Activated naive CD4-positive, alpha-beta T cell treated with anti-CD3 and anti-CD28 coated beads, Interleukin-2, amount 50 U/mL, for 24 hours (primary cell): ENCODE data around the gene COPS3.
"Not testable (repeated sequence)": the region's sequence is repeated elsewhere in the genome, so short reads cannot be mapped to it uniquely, and the experiment has no call there.

Source experiments
- H3K27ac Mint-ChIP-seq: one replicate; pipeline ENCODE4 v1.8.0; 2021; ENCODE audit warnings: mild to moderate bottlenecking, mixed read lengths
- H3K27me3 Mint-ChIP-seq: one replicate; pipeline ENCODE4 v1.8.0; 2021; ENCODE audit warnings: mixed read lengths
- H3K36me3 Mint-ChIP-seq: one replicate; pipeline ENCODE4 v1.8.0; 2021; ENCODE audit warnings: mixed read lengths
- H3K4me1 Mint-ChIP-seq: one replicate; pipeline ENCODE4 v1.8.0; 2021; ENCODE audit warnings: mixed read lengths
- H3K4me3 Mint-ChIP-seq: one replicate; pipeline ENCODE4 v1.8.0; 2021; ENCODE audit warnings: mild to moderate bottlenecking, mixed read lengths
- H3K9me3 Mint-ChIP-seq: one replicate; pipeline ENCODE4 v1.8.0; 2021; ENCODE audit warnings: mixed read lengths

The COPS3 gene

GRCh38 chr17:17269926-17270773 is 10.9 kb downstream of the COPS3 start:
- Mint-ChIP-seq H3K36me3 (peaks cover 12% of the 10 kb centered on the region), H3K27me3 (no peaks in the 10 kb centered on the region), H3K27ac (peak overlapping the region; percentile 43), H3K4me3 (no peak overlapping the region), H3K9me3 (no peaks in the 10 kb centered on the region), H3K4me1 (peaks cover 10% of the 10 kb centered on the region)

- H3K27me3 Mint-ChIP-seq = no peaks in the 10 kb centered on the region
- peaks cover 3% of the 10 kb centered on the region for H3K4me1 Mint-ChIP-seq
- no peak overlapping the region for H3K4me3 Mint-ChIP-seq
- no peak overlapping the region for H3K27ac Mint-ChIP-seq
- H3K9me3 Mint-ChIP-seq = no peaks in the 10 kb centered on the region
- H3K36me3 Mint-ChIP-seq = peaks cover 14% of the 10 kb centered on the region
Measured at GRCh38 chr17:17264430-17264829, 16.6 kb downstream of the COPS3 start.

- Mint-ChIP-seq H3K27ac (peak overlapping the region; percentile 66), H3K4me1 (no peaks in the 10 kb centered on the region), H3K9me3 (no peaks in the 10 kb centered on the region), H3K4me3 (no peak overlapping the region), H3K36me3 (peaks cover 20% of the 10 kb centered on the region), H3K27me3 (no peaks in the 10 kb centered on the region)
Measured at GRCh38 chr17:17258998-17259397, 22.0 kb downstream of the COPS3 start.

GRCh38 chr17:17258011-17258410 is 23.0 kb downstream of the COPS3 start:
- H3K27me3 Mint-ChIP-seq = no peaks in the 10 kb centered on the region
- H3K9me3 Mint-ChIP-seq = no peaks in the 10 kb centered on the region
- H3K27ac Mint-ChIP-seq = no peak overlapping the region
- no peak overlapping the region for H3K4me3 Mint-ChIP-seq
- H3K4me1 Mint-ChIP-seq = no peaks in the 10 kb centered on the region
- peaks cover 17% of the 10 kb centered on the region for H3K36me3 Mint-ChIP-seq

- no peak overlapping the region for H3K4me3 Mint-ChIP-seq
- H3K9me3 Mint-ChIP-seq = no peaks in the 10 kb centered on the region
- H3K36me3 Mint-ChIP-seq = peaks cover 20% of the 10 kb centered on the region
- no peak overlapping the region for H3K27ac Mint-ChIP-seq
- no peaks in the 10 kb centered on the region for H3K27me3 Mint-ChIP-seq
- no peaks in the 10 kb centered on the region for H3K4me1 Mint-ChIP-seq
Measured at GRCh38 chr17:17256316-17256715, 24.7 kb downstream of the COPS3 start.

- H3K4me1 Mint-ChIP-seq, H3K9me3 Mint-ChIP-seq, H3K27ac Mint-ChIP-seq, H3K27me3 Mint-ChIP-seq, H3K4me3 Mint-ChIP-seq: not testable (repeated sequence)
- peaks cover 20% of the 10 kb centered on the region for H3K36me3 Mint-ChIP-seq
Measured at GRCh38 chr17:17255689-17256088, 25.4 kb downstream of the COPS3 start.

- Mint-ChIP-seq H3K27ac (no peak overlapping the region), H3K36me3 (peaks cover 14% of the 10 kb centered on the region), H3K9me3 (no peaks in the 10 kb centered on the region), H3K27me3 (no peaks in the 10 kb centered on the region), H3K4me3 (no peak overlapping the region), H3K4me1 (no peaks in the 10 kb centered on the region)
Measured at GRCh38 chr17:17254036-17254435, 27.0 kb downstream of the COPS3 start.

GRCh38 chr17:17253406-17253805 is 27.6 kb downstream of the COPS3 start:
- H3K36me3 Mint-ChIP-seq = peaks cover 12% of the 10 kb centered on the region
- H3K4me3 Mint-ChIP-seq = no peak overlapping the region
- no peaks in the 10 kb centered on the region for H3K27me3 Mint-ChIP-seq
- H3K4me1 Mint-ChIP-seq = no peaks in the 10 kb centered on the region
- H3K9me3 Mint-ChIP-seq = no peaks in the 10 kb centered on the region
- H3K27ac Mint-ChIP-seq = no peak overlapping the region

- Mint-ChIP-seq H3K9me3 (no peaks in the 10 kb centered on the region), H3K36me3 (peaks cover 11% of the 10 kb centered on the region), H3K4me3 (no peak overlapping the region), H3K27me3 (no peaks in the 10 kb centered on the region), H3K27ac (no peak overlapping the region), H3K4me1 (no peaks in the 10 kb centered on the region)
Measured at GRCh38 chr17:17252149-17252661, 28.8 kb downstream of the COPS3 start.

- no peak overlapping the region for H3K4me3 Mint-ChIP-seq
- H3K27ac Mint-ChIP-seq = no peak overlapping the region
- H3K4me1 Mint-ChIP-seq = no peaks in the 10 kb centered on the region
- peaks cover 5% of the 10 kb centered on the region for H3K36me3 Mint-ChIP-seq
- H3K27me3 Mint-ChIP-seq = no peaks in the 10 kb centered on the region
- no peaks in the 10 kb centered on the region for H3K9me3 Mint-ChIP-seq
Measured at GRCh38 chr17:17246879-17247278, 34.2 kb downstream of the COPS3 start.

GRCh38 chr17:17243163-17243562 is 37.9 kb downstream of the COPS3 start:
- Mint-ChIP-seq H3K4me1 (peaks cover 13% of the 10 kb centered on the region), H3K27me3 (no peaks in the 10 kb centered on the region), H3K27ac (no peak overlapping the region), H3K36me3 (peaks cover 3% of the 10 kb centered on the region), H3K4me3 (no peak overlapping the region), H3K9me3 (no peaks in the 10 kb centered on the region)

GRCh38 chr17:17242246-17242645 is 38.8 kb downstream of the COPS3 start:
- Mint-ChIP-seq H3K27me3 (no peaks in the 10 kb centered on the region), H3K27ac (no peak overlapping the region), H3K4me3 (no peak overlapping the region), H3K36me3 (peaks cover under 1% of the 10 kb centered on the region), H3K9me3 (no peaks in the 10 kb centered on the region), H3K4me1 (peaks cover 13% of the 10 kb centered on the region)

- H3K36me3 Mint-ChIP-seq = no peaks in the 10 kb centered on the region
- no peaks in the 10 kb centered on the region for H3K9me3 Mint-ChIP-seq
- peaks cover 13% of the 10 kb centered on the region for H3K4me1 Mint-ChIP-seq
- no peaks in the 10 kb centered on the region for H3K27me3 Mint-ChIP-seq
- H3K4me3 Mint-ChIP-seq = no peak overlapping the region
- H3K27ac Mint-ChIP-seq = no peak overlapping the region
Measured at GRCh38 chr17:17241656-17242055, 39.4 kb downstream of the COPS3 start.

GRCh38 chr17:17239832-17240231 is 41.2 kb downstream of the COPS3 start:
- peak overlapping the region; percentile 58 for H3K4me3 Mint-ChIP-seq

GRCh38 chr17:17237026-17237799 is 43.8 kb downstream of the COPS3 start, which contains the start of gene FLCN:
Gene FLCN, minus strand, starts transcription at chr17:17237168. Its CDS starts 9,031 bp downstream, at chr17:17228137.
- peak within 1 kb of the TSS; percentile 96 for H3K4me3 Mint-ChIP-seq
- no peaks in the 10 kb centered on the region for H3K27me3 Mint-ChIP-seq
- peak within 1 kb of the TSS; percentile 100 for H3K27ac Mint-ChIP-seq
- peaks cover 34% of the 10 kb centered on the region for H3K4me1 Mint-ChIP-seq
- no peaks in the 10 kb centered on the region for H3K9me3 Mint-ChIP-seq
- H3K36me3 Mint-ChIP-seq = no peaks in the 10 kb centered on the region

More at GRCh38 chr17:17239832-17240231, 41.2 kb downstream of the COPS3 start:
- H3K9me3 Mint-ChIP-seq = no peaks in the 10 kb centered on the region
- no peak overlapping the region for H3K27ac Mint-ChIP-seq
- no peaks in the 10 kb centered on the region for H3K36me3 Mint-ChIP-seq
- no peaks in the 10 kb centered on the region for H3K27me3 Mint-ChIP-seq
- peaks cover 30% of the 10 kb centered on the region for H3K4me1 Mint-ChIP-seq
